H9 (cell line): ENCODE data around the gene ADIPOR1. TPM values are rescaled to one million over a fixed set of nuclear protein-coding genes. Genes with fewer than 3 reads are reported as not detected.

Experiments used
- DNase-seq: peaks from one replicate; pipeline ENCODE4 v3.0.0-alpha.2; 2017
- H2AFZ ChIP-seq: one replicate; pipeline ENCODE4 v1.6.1; 2013; ENCODE audit warnings: mild to moderate bottlenecking, low read length, control low read depth, moderate library complexity
- H2AK5ac ChIP-seq: 2 replicates; pipeline ENCODE4 v1.6.1; 2013; ENCODE audit warnings: low read length, control low read depth, mixed read lengths; ENCODE audit not compliant: insufficient read length
- H2BK120ac ChIP-seq: one replicate; pipeline ENCODE4 v1.6.1; 2013; ENCODE audit warnings: low read depth, mild to moderate bottlenecking, low read length, control low read depth, inconsistent platforms; ENCODE audit not compliant: poor library complexity, severe bottlenecking
- H2BK12ac ChIP-seq: 2 replicates; pipeline ENCODE4 v1.6.1; 2013; ENCODE audit warnings: low read length, control low read depth, mixed read lengths, low read depth; ENCODE audit not compliant: insufficient read length
- H2BK15ac ChIP-seq: 2 replicates; pipeline ENCODE4 v1.6.1; 2013; ENCODE audit warnings: low read depth, low read length, control low read depth
- H2BK20ac ChIP-seq: one replicate; pipeline ENCODE4 v1.6.1; 2013; ENCODE audit warnings: low read depth, mild to moderate bottlenecking, low read length, control low read depth, inconsistent platforms; ENCODE audit not compliant: poor library complexity, severe bottlenecking
- H2BK5ac ChIP-seq: 2 replicates; pipeline ENCODE4 v1.6.1; 2013; ENCODE audit warnings: low read length, control low read depth, mixed read lengths; ENCODE audit not compliant: insufficient read length
- H3K14ac ChIP-seq: 2 replicates; pipeline ENCODE4 v1.6.1; 2013; ENCODE audit warnings: low read length, control low read depth; ENCODE audit not compliant: insufficient read depth
- H3K18ac ChIP-seq: 2 replicates; pipeline ENCODE4 v1.6.1; 2013; ENCODE audit warnings: low read depth, mild to moderate bottlenecking, mixed read lengths, low read length, control low read depth; ENCODE audit not compliant: insufficient read length
- H3K23ac ChIP-seq: 2 replicates; pipeline ENCODE4 v1.6.1; 2013; ENCODE audit warnings: low read length, control low read depth, mixed read lengths, low read depth; ENCODE audit not compliant: insufficient read length
- H3K23me2 ChIP-seq: 2 replicates; pipeline ENCODE4 v1.6.1; 2013; ENCODE audit warnings: low read depth, mild to moderate bottlenecking, mixed read lengths, low read length, control low read depth; ENCODE audit not compliant: insufficient read length, poor library complexity, severe bottlenecking
- H3K27ac ChIP-seq: 2 replicates; pipeline ENCODE4 v1.5.1; 2013; ENCODE audit warnings: low read length, control low read depth, mixed read lengths, low read depth; ENCODE audit not compliant: insufficient read length
- H3K27me3 ChIP-seq: 2 replicates; pipeline ENCODE4 v1.6.1; 2013; ENCODE audit warnings: low read length, control low read depth, inconsistent platforms; ENCODE audit not compliant: insufficient read depth
- H3K4ac ChIP-seq: 2 replicates; pipeline ENCODE4 v1.6.1; 2013; ENCODE audit warnings: low read depth, mild to moderate bottlenecking, control low read depth, inconsistent platforms, low read length, moderate library complexity
- H3K4me1 ChIP-seq: 2 replicates; pipeline ENCODE4 v1.6.1; 2013; ENCODE audit warnings: low read length, control low read depth, inconsistent platforms; ENCODE audit not compliant: insufficient read depth
- H3K4me2 ChIP-seq: 2 replicates; pipeline ENCODE4 v1.6.1; 2013; ENCODE audit warnings: low read length, control low read depth, mixed read lengths; ENCODE audit not compliant: insufficient read length, insufficient read depth
- H3K56ac ChIP-seq: 2 replicates; pipeline ENCODE4 v1.6.1; 2013; ENCODE audit warnings: low read depth, mild to moderate bottlenecking, mixed read lengths, low read length, control low read depth; ENCODE audit not compliant: insufficient read length
- H3K79me1 ChIP-seq: 2 replicates; pipeline ENCODE4 v1.6.1; 2013; ENCODE audit warnings: low read depth, mild to moderate bottlenecking, moderate library complexity, low read length, control low read depth, inconsistent platforms; ENCODE audit not compliant: insufficient read depth, poor library complexity, severe bottlenecking
- H3K79me2 ChIP-seq: 2 replicates; pipeline ENCODE4 v1.6.1; 2013; ENCODE audit warnings: low read length, control low read depth, inconsistent platforms; ENCODE audit not compliant: insufficient read depth
- H3K9ac ChIP-seq: 2 replicates; pipeline ENCODE4 v1.6.1; 2013; ENCODE audit warnings: low read length, control low read depth, mixed read lengths; ENCODE audit not compliant: insufficient read length; ENCODE audit errors: extremely low read depth
- H3K9me3 ChIP-seq: one replicate; pipeline ENCODE4 v1.6.1; 2013; ENCODE audit warnings: low read depth, low read length, inconsistent platforms; ENCODE audit not compliant: control insufficient read depth
- H3T11ph ChIP-seq: one replicate; pipeline ENCODE4 v1.6.1; 2013; ENCODE audit warnings: mild to moderate bottlenecking, low read length, control low read depth, inconsistent platforms
- H4K20me1 ChIP-seq: one replicate; pipeline ENCODE4 v1.6.1; 2013; ENCODE audit not compliant: control insufficient read depth, insufficient read length, insufficient read depth
- H4K5ac ChIP-seq: 2 replicates; pipeline ENCODE4 v1.6.1; 2013; ENCODE audit warnings: low read depth, mild to moderate bottlenecking, mixed read lengths, low read length, control low read depth; ENCODE audit not compliant: insufficient read length
- H4K8ac ChIP-seq: replicated peaks from 2 replicates; pipeline ENCODE4 v1.6.1; 2013; ENCODE audit warnings: low read length, control low read depth, mixed read lengths, low read depth; ENCODE audit not compliant: insufficient read length
- H4K91ac ChIP-seq: 2 replicates; pipeline ENCODE4 v1.6.1; 2013; ENCODE audit warnings: low read depth, mild to moderate bottlenecking, moderate library complexity, mixed read lengths, low read length, control low read depth; ENCODE audit not compliant: insufficient read length
- H3K27ac Mint-ChIP-seq, 3 experiments: 2 replicates in 2 of 3; 3 replicates in 1 of 3; pipeline ENCODE4 v1.8.0; 2020 to 2021; ENCODE audit warnings: mixed read lengths in 3 of 3, mild to moderate bottlenecking in 1 of 3, moderate library complexity in 1 of 3
- H3K27me3 Mint-ChIP-seq: 2 replicates; pipeline ENCODE4 v1.8.0; 2021; ENCODE audit warnings: low read depth, mild to moderate bottlenecking, moderate library complexity, mixed read lengths
- H3K36me3 Mint-ChIP-seq, 3 experiments: 2 replicates in 2 of 3; 3 replicates in 1 of 3; pipeline ENCODE4 v1.8.0; 2020 to 2021; ENCODE audit warnings: low read depth in 3 of 3, mixed read lengths in 3 of 3; ENCODE audit not compliant: insufficient read depth in 1 of 3
- H3K4me1 Mint-ChIP-seq, 2 experiments: 2 replicates each; pipeline ENCODE4 v1.8.0; 2020; ENCODE audit warnings: mixed read lengths in 2 of 2
- H3K4me3 Mint-ChIP-seq, 2 experiments: 2 replicates in 1 of 2; 3 replicates in 1 of 2; pipeline ENCODE4 v1.8.0; 2020 to 2021; ENCODE audit warnings: mild to moderate bottlenecking in 2 of 2, mixed read lengths in 2 of 2, moderate library complexity in 1 of 2
- H3K9me3 Mint-ChIP-seq, 2 experiments: 2 replicates in 1 of 2; 3 replicates in 1 of 2; pipeline ENCODE4 v1.8.0; 2020; ENCODE audit warnings: mild to moderate bottlenecking in 2 of 2, mixed read lengths in 2 of 2, moderate library complexity in 1 of 2
- CTCF ChIP-seq: fragments of 200-600 bp; sonication (generic); conservative IDR thresholded peaks from 3 replicates; pipeline ENCODE4 v1.8.0; 2021; ENCODE audit warnings: antibody characterized with exemption, mild to moderate bottlenecking
- WGBS: extraction: QIAGEN DNeasy Blood & Tissue Kit; methylation state at CpG from one replicate; pipeline ENCODE4 v1.1.7; 2013; ENCODE audit warnings: missing lambda C conversion rate, low lambda C conversion rate, mixed read lengths; ENCODE audit not compliant: insufficient read length; ENCODE audit errors: extremely low coverage; 5-methylcytosine and 5-hydroxymethylcytosine counted together
- total RNA-seq: library from RNA; stranded (reverse); gene quantifications from 2 replicates; pipeline ENCODE4 v1.2.1, GENCODE V29; 2021

Gene ADIPOR1
- total RNA-seq, 1 experiment from 2014 or later = 65.0 TPM

- Histone ChIP-seq H3K14ac (no peak overlapping the region), H3T11ph (no peak overlapping the region), H4K91ac (no peak overlapping the region), H2AFZ (no peak overlapping the region), H3K18ac (no peak overlapping the region), H2BK12ac (no peak overlapping the region), H3K23me2 (no peaks in the 10 kb centered on the region), H3K4me1 (no peaks in the 10 kb centered on the region; the same call in 1 of the 2 replicates), H3K56ac (no peak overlapping the region), H4K5ac (no peak overlapping the region), H2BK20ac (no peak overlapping the region), H3K4ac (no peak overlapping the region), H3K27me3 (no peaks in the 10 kb centered on the region), H2BK120ac (no peak overlapping the region), H2BK5ac (no peak overlapping the region), H3K23ac (no peak overlapping the region), H4K20me1 (no peaks in the 10 kb centered on the region), H4K8ac (no peak overlapping the region), H3K27ac (no peak overlapping the region), H3K79me1 (no peaks in the 10 kb centered on the region), H3K9me3 (no peaks in the 10 kb centered on the region), H2AK5ac (no peak overlapping the region), H2BK15ac (no peak overlapping the region), H3K4me2 (no peak overlapping the region), H3K9ac (no peak overlapping the region), H3K79me2 (no peaks in the 10 kb centered on the region)
- TF ChIP-seq CTCF = no peak
- Mint-ChIP-seq H3K4me3 (no peak overlapping the region), H3K9me3 (no peaks in the 10 kb centered on the region), H3K27ac (no peak overlapping the region), H3K27me3 (peaks cover 15% of the 10 kb centered on the region), H3K4me1 (peaks cover 2 to 5% of the 10 kb centered on the region in 2 experiments; a peak in 3 of 4 replicates), H3K36me3 (no peaks in the 10 kb centered on the region)
- no CpG with 5 or more reads among the region's 2 CpGs for WGBS
- no peak for DNase-seq
These were observed 31.8 kb upstream of the ADIPOR1 start for GRCh38 chr1:202989879-202990278.
